Medulla oblongata (tissue), 1 donor: ENCODE results near the gene LPP.
A peak's percentile ranks its signal among the peaks of the same experiment; 100 is the strongest.

Experiments used
- DNase-seq: peaks from one replicate; pipeline ENCODE4 v3.0.0-alpha.2; 2015; ENCODE audit errors: extremely low spot score

The LPP gene

GRCh38 chr3:188135271-188135670 is 18.7 kb upstream of the LPP start:
- DNase-seq, result no peak

- no peak for DNase-seq
These were observed 16.9 kb upstream of the LPP start for GRCh38 chr3:188137051-188137450.

GRCh38 chr3:188139466-188139865 is 14.5 kb upstream of the LPP start:
- DNase-seq, result no peak

- no peak for DNase-seq
These were observed 7.7 kb upstream of the LPP start for GRCh38 chr3:188146219-188146618.

GRCh38 chr3:188147782-188148181 is 6.2 kb upstream of the LPP start:
- DNase-seq, result no peak

GRCh38 chr3:188148318-188148717 is 5.6 kb upstream of the LPP start:
- DNase-seq, result no peak

GRCh38 chr3:188149587-188149986 is 4.4 kb upstream of the LPP start:
- no peak for DNase-seq

GRCh38 chr3:188150982-188151381 is 3.0 kb upstream of the LPP start:
- DNase-seq, result no peak

GRCh38 chr3:188151438-188151837 is 2.5 kb upstream of the LPP start:
- no peak for DNase-seq

- peak; percentile 29 for DNase-seq
These were observed 1.1 kb upstream of the LPP start for GRCh38 chr3:188152660-188153436.

GRCh38 chr3:188153437-188154013 is 432 bp upstream of the LPP start:
- DNase-seq, result peak; percentile 72

- DNase-seq, result peak; percentile 39
These were observed 1.0 kb downstream of the LPP start for GRCh38 chr3:188154809-188155574.

- no peak for DNase-seq
These were observed 2.1 kb downstream of the LPP start for GRCh38 chr3:188156056-188156455.

GRCh38 chr3:188157407-188157806 is 3.5 kb downstream of the LPP start:
- DNase-seq, result no peak

GRCh38 chr3:188157971-188158370 is 4.0 kb downstream of the LPP start:
- no peak for DNase-seq

- no peak for DNase-seq
These were observed 4.9 kb downstream of the LPP start for GRCh38 chr3:188158731-188159310.

- DNase-seq, result no peak
These were observed 6.8 kb downstream of the LPP start for GRCh38 chr3:188160751-188161150.

- DNase-seq, result no peak
These were observed 10.3 kb downstream of the LPP start for GRCh38 chr3:188164248-188164687.

- no peak for DNase-seq
These were observed 11.6 kb downstream of the LPP start for GRCh38 chr3:188165596-188165995.

- no peak for DNase-seq
These were observed 12.5 kb downstream of the LPP start for GRCh38 chr3:188166441-188166840.

GRCh38 chr3:188168186-188168585 is 14.2 kb downstream of the LPP start:
- DNase-seq, result no peak

- no peak for DNase-seq
These were observed 14.7 kb downstream of the LPP start for GRCh38 chr3:188168648-188169047.
